ENCODE data around the gene ERFE.

Gene ERFE

GRCh38 chr2:238137885-238138284 lies 20.9 kb upstream of the ERFE start:
- Histone ChIP-seq H3K4me3 (peak overlapping the region; percentile 67), H3K27ac (peak overlapping the region; percentile 31 to 85)
- TF ChIP-seq CTCF (IDR thresholded peaks at IDR 0.05) = no peak
- no peak for DNase-seq (ENCODE audit: low spot score)

GRCh38 chr2:238138331-238139195 lies 20.2 kb upstream of the ERFE start, which contains the start of gene KLHL30:
TSS of gene KLHL30 (plus strand) at chr2:238138668. CDS start at chr2:238140755, 2,087 bp downstream.
- H3K4me3 ChIP-seq = peak within 1 kb of the TSS; percentile 67
- TF ChIP-seq CTCF (IDR thresholded peaks at IDR 0.05) = no peak
- peak; percentile 89 for DNase-seq (ENCODE audit: low spot score)
- H3K27ac ChIP-seq = peak within 1 kb of the TSS; percentile 76 to 85

GRCh38 chr2:238139196-238140039 lies 19.4 kb upstream of the ERFE start:
- peak; percentile 45 for TF ChIP-seq CTCF (IDR thresholded peaks at IDR 0.05)
- no peak for DNase-seq (ENCODE audit: low spot score)
- peak overlapping the region; percentile 67 for H3K4me3 ChIP-seq
- peak overlapping the region; percentile 76 to 85 for H3K27ac ChIP-seq

GRCh38 chr2:238140040-238140439 lies 18.7 kb upstream of the ERFE start:
- no peak for TF ChIP-seq CTCF (IDR thresholded peaks at IDR 0.05)
- DNase-seq (ENCODE audit: low spot score) = no peak
- Histone ChIP-seq H3K4me3 (peak overlapping the region; percentile 67), H3K27ac (no peak overlapping the region)

- TF ChIP-seq CTCF (IDR thresholded peaks at IDR 0.05) = no peak
- H3K27ac ChIP-seq = no peak overlapping the region
These were observed 17.8 kb upstream of the ERFE start for GRCh38 chr2:238140721-238141540.

GRCh38 chr2:238141541-238142318 lies 17.0 kb upstream of the ERFE start:
- DNase-seq (ENCODE audit: low spot score) = no peak
- no peak for TF ChIP-seq CTCF (IDR thresholded peaks at IDR 0.05)
- H3K4me3 ChIP-seq = peak overlapping the region; percentile 50
- H3K27ac ChIP-seq = peak overlapping the region in 1 of 2 donors; percentile 82

More at GRCh38 chr2:238140721-238141540, 17.8 kb upstream of the ERFE start:
- DNase-seq (ENCODE audit: low spot score) = no peak
- H3K4me3 ChIP-seq = peak overlapping the region; percentile 50
